ENCODE data around the gene SSH2. TPM values are rescaled to one million over a fixed set of nuclear protein-coding genes. Genes with fewer than 3 reads are reported as not detected.

SSH2 gene
- total RNA-seq, 2 experiments from 2014 or later = 37.5 to 43.5 TPM

DNA sequence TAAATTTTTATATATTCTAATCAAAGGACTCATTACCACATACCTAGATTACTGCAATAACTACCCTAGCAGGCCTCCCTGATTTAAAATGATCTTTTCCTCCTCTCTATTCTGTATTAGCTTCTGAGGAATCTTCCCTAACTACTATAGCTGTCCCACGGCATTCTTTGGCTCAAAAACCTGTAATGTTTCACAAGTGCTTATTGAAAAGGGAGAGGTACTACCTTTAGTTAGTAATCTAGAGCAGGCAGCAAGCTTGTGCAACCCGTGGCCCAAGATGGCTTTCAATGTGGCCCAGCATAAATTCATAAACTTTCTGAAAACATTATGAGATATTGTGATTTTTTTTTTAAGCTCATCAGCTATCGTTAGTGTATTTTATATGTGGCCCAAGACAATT is 236.3 kb downstream of the SSH2 start:
- TF ChIP-seq, protein P1, sequence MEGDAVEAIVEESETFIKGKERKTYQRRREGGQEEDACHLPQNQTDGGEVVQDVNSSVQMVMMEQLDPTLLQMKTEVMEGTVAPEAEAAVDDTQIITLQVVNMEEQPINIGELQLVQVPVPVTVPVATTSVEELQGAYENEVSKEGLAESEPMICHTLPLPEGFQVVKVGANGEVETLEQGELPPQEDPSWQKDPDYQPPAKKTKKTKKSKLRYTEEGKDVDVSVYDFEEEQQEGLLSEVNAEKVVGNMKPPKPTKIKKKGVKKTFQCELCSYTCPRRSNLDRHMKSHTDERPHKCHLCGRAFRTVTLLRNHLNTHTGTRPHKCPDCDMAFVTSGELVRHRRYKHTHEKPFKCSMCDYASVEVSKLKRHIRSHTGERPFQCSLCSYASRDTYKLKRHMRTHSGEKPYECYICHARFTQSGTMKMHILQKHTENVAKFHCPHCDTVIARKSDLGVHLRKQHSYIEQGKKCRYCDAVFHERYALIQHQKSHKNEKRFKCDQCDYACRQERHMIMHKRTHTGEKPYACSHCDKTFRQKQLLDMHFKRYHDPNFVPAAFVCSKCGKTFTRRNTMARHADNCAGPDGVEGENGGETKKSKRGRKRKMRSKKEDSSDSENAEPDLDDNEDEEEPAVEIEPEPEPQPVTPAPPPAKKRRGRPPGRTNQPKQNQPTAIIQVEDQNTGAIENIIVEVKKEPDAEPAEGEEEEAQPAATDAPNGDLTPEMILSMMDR (IDR thresholded peaks at IDR 0.05) = no peak
- Mint-ChIP-seq H3K27ac (peak overlapping the region; percentile 76), H3K4me3 (no peak overlapping the region), H3K9me3 (no peaks in the 10 kb centered on the region), H3K36me3 (ENCODE audit: low read depth) (peaks cover 34% of the 10 kb centered on the region), H3K4me1 (ENCODE audit: low read depth) (peaks cover 31% of the 10 kb centered on the region), H3K27me3 (no peaks in the 10 kb centered on the region)
- DNase-seq (no peak), ATAC-seq (no peak)
- intact Hi-C loops (cut with micrococcal nuclease) = no loop called here
- ChIA-PET CTCF (interaction anchor here (3.7 kb wide), 1 partner anchor 11 kb away, joined by 12 read pairs; no protein-coding TSS in a partner anchor), POLR2A (interaction anchor here (0.8 kb wide), 1 partner anchor 13 kb away, joined by 3 read pairs; no protein-coding TSS in a partner anchor)

DNA sequence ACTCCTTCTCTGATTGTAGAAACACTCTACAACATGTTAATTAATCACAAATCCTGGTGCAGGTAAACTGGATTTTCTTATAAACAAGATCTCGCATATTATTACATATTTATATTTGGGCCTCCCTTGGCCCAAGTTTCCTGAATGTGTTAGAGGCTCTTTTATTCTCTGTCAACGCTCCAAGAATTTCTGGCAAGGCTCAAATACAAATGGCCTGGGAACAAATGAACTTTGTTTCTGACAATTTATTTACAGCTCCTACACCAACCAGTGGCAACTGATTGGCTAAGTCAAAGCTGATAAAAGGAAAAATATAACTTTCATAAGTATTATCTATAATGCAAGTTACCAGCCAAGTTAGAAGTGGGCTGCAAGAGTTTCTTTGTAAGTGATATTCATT is 242.4 kb downstream of the SSH2 start:
- H3K4me3 Mint-ChIP-seq = no peak overlapping the region
- H3K9me3 Mint-ChIP-seq = no peaks in the 10 kb centered on the region
- H3K4me1 Mint-ChIP-seq (ENCODE audit: low read depth) = peaks cover 26% of the 10 kb centered on the region
- H3K36me3 Mint-ChIP-seq (ENCODE audit: low read depth) = peaks cover 25% of the 10 kb centered on the region
- ATAC-seq (no peak), DNase-seq (no peak)
- ChIA-PET CTCF (no interaction called here), POLR2A (interaction anchor here (1.0 kb wide), 2 partner anchors 70 to 73 kb away, joined by 3 to 4 read pairs; no protein-coding TSS in a partner anchor)
- H3K27me3 Mint-ChIP-seq = no peaks in the 10 kb centered on the region
- TF ChIP-seq, protein P1 (IDR thresholded peaks at IDR 0.05) = no peak
- H3K27ac Mint-ChIP-seq = peak overlapping the region; percentile 10
- intact Hi-C loops (cut with micrococcal nuclease) = no loop called here

DNA sequence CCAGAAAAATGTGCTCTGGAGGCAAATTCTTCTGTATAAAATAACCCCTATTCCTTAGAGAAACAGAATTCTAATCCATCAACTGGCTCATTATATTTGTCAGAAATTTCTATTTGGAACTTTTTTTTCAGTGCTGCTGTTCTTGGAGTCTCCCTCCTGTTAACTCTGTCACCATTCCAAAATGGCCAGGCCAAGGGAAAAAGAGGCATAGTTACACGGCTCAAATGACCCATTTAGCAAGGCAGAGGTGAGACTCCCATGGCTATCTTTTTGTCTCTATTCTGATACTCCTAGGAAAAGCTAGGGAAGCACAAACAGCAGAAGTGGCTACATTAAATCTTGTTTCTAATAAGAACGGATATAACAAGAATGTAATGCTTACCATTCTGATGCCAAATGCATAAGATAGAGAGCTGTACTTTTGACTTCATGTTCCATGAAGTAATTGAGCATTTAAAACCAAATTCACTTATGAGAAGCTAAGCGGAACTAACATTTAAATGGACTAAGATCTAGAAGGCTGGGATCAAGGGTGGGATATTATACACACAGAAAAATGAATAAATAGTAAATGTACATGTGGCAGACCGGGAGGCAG is 242.9 kb downstream of the SSH2 start:
- H3K27ac Mint-ChIP-seq = peak overlapping the region; percentile 10

DNA sequence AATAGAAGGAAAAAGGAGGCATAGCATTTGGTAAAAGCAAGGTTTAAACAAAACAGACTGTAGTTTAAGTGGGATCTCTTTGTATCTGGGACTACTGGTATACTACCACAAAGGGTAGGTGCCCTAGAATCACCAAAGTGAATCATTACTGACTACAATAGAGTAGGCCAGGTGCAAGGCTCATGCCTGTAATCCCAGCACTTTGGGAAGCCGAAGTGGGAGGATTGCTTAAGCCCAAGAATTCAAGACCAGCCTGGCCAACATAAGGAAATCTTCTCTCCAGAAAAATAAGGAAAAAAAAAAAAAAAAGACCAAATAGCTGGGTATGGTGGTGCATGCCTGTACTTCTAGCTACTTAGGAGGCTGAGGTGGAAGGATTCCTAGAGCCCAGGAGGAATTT is 246.5 kb downstream of the SSH2 start:
- H3K9me3 Mint-ChIP-seq = no peaks in the 10 kb centered on the region
- peaks cover 22% of the 10 kb centered on the region for H3K4me1 Mint-ChIP-seq (ENCODE audit: low read depth)
- no peaks in the 10 kb centered on the region for H3K27me3 Mint-ChIP-seq
- ChIA-PET POLR2A (interaction anchor here (3.1 kb wide), 1 partner anchor 66 kb away, joined by 10 read pairs; no protein-coding TSS in a partner anchor), CTCF (interaction anchor here (1.6 to 2.9 kb wide), 2 partner anchors 15 kb away, joined by 3 to 8 read pairs; no protein-coding TSS in a partner anchor)
- ATAC-seq (no peak), DNase-seq (no peak)
- intact Hi-C loops (cut with micrococcal nuclease) = no loop called here
- H3K36me3 Mint-ChIP-seq (ENCODE audit: low read depth) = peaks cover 25% of the 10 kb centered on the region
- no peak overlapping the region for H3K27ac Mint-ChIP-seq
- H3K4me3 Mint-ChIP-seq = no peak overlapping the region
- TF ChIP-seq, protein P1 (IDR thresholded peaks at IDR 0.05) = no peak

More for the DNA sequence above, 242.9 kb downstream of the SSH2 start:
- no peak for DNase-seq
- intact Hi-C loops (cut with micrococcal nuclease) = no loop called here
- Mint-ChIP-seq H3K27me3 (no peaks in the 10 kb centered on the region), H3K36me3 (ENCODE audit: low read depth) (peaks cover 25% of the 10 kb centered on the region), H3K4me1 (ENCODE audit: low read depth) (peaks cover 25% of the 10 kb centered on the region), H3K4me3 (no peak overlapping the region), H3K9me3 (no peaks in the 10 kb centered on the region)
- CTCF ChIA-PET = no interaction called here
- POLR2A ChIA-PET = interaction anchor here (1.0 kb wide), 2 partner anchors 70 to 74 kb away, joined by 3 to 4 read pairs; no protein-coding TSS in a partner anchor
- TF ChIP-seq, protein P1 (IDR thresholded peaks at IDR 0.05) = no peak
- no peak for ATAC-seq

DNA sequence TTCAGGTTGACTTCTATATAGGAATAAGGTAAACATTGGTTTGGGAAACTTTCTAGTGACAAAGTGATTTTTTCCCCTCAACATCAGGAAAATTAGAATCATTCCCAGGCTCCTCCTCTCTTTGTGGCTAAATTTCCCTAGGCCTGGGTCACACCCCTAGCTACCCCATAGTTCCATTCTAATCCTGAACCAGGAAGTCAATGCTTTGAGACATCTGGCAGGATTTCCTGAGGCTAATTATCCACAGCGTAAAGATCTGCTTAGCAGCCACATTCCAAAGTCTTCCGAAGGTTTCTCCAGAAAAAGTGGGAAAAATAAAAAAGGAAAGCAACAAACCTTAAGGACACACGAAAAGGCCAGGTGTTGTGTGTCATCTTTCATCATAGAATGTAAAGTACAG is 247.0 kb downstream of the SSH2 start:
- TF ChIP-seq, protein P1 (IDR thresholded peaks at IDR 0.05) = no peak
- Mint-ChIP-seq H3K36me3 (ENCODE audit: low read depth) (peaks cover 28% of the 10 kb centered on the region), H3K9me3 (no peaks in the 10 kb centered on the region), H3K4me3 (no peak overlapping the region), H3K4me1 (ENCODE audit: low read depth) (peaks cover 22% of the 10 kb centered on the region), H3K27ac (peak overlapping the region; percentile 6), H3K27me3 (no peaks in the 10 kb centered on the region)
- intact Hi-C loops (cut with micrococcal nuclease) = no loop called here
- ATAC-seq (no peak), DNase-seq (no peak)
- ChIA-PET POLR2A (interaction anchor here (0.7 to 3.1 kb wide), 2 partner anchors 9 to 66 kb away, joined by 3 to 10 read pairs; no protein-coding TSS in a partner anchor), CTCF (interaction anchor here (0.8 to 2.9 kb wide), 8 partner anchors 9 to 91 kb away, joined by 3 to 8 read pairs (median 5); no protein-coding TSS in a partner anchor)
